IMR-90 (cell line): ENCODE results near the gene PDZD7. TPM values are rescaled to one million over a fixed set of nuclear protein-coding genes. Genes with fewer than 3 reads are reported as not detected.

Source experiments
- ATAC-seq: fragments of 200-7000 bp; cut with Tn5 transposase; 2 replicates; pipeline ENCODE4 v1.9.1; 2020; ENCODE audit warnings: low read depth, mild to moderate bottlenecking, moderate library complexity
- BruUV-seq: library from RNA; stranded (reverse); fragments of 400-500 nt; replicated peaks from 2 replicates; lab custom pipeline; 2021; lab: Mats Ljungman, UMichigan
- CTCF ChIA-PET: fragments of 300-600 bp; formaldehyde crosslinking; extraction: SDS; loops from one replicate; lab custom pipeline; 2021; ENCODE audit warnings: antibody characterized with exemption; lab: Yijun Ruan, JAX
- POLR2A ChIA-PET: fragments of 300-600 bp; sonication (Branson Sonifier 250); formaldehyde crosslinking; loops from one replicate; lab custom pipeline; 2022; ENCODE audit warnings: antibody characterized with exemption; ENCODE audit not compliant: unreplicated experiment; lab: Charles Lee
- DNase-seq: peaks from one replicate; pipeline ENCODE4 v3.0.0; 2013
- H2AFZ ChIP-seq: replicated peaks from 2 replicates; pipeline ENCODE3; 2013; ENCODE audit warnings: low read length, mild to moderate bottlenecking; ENCODE audit not compliant: poor library complexity
- H2AK5ac ChIP-seq: 2 replicates; pipeline ENCODE4 v1.6.1; 2013; ENCODE audit warnings: low read depth, low read length, inconsistent platforms
- H2AK9ac ChIP-seq: replicated peaks from 2 replicates; pipeline ENCODE3; 2013; ENCODE audit warnings: mild to moderate bottlenecking, low read depth, low read length, moderate library complexity; ENCODE audit not compliant: poor library complexity
- H2BK120ac ChIP-seq: 2 replicates; pipeline ENCODE4 v1.6.1; 2013; ENCODE audit warnings: low read depth, low read length, inconsistent platforms
- H2BK15ac ChIP-seq: 3 replicates; pipeline ENCODE4 v1.6.1; 2013; ENCODE audit warnings: low read depth, low read length, inconsistent platforms
- H2BK20ac ChIP-seq: 2 replicates; pipeline ENCODE4 v1.6.1; 2013; ENCODE audit warnings: low read depth, mild to moderate bottlenecking, inconsistent platforms, low read length, moderate library complexity
- H2BK5ac ChIP-seq: 2 replicates; pipeline ENCODE4 v1.6.1; 2013; ENCODE audit warnings: mild to moderate bottlenecking, low read depth, low read length, inconsistent platforms; ENCODE audit not compliant: poor library complexity, severe bottlenecking
- H3K14ac ChIP-seq: replicated peaks from 2 replicates; pipeline ENCODE4 v1.6.1; 2013; ENCODE audit warnings: low read depth, low read length, inconsistent platforms
- H3K18ac ChIP-seq: 2 replicates; pipeline ENCODE4 v1.6.1; 2013; ENCODE audit warnings: low read depth, low read length, control low read depth
- H3K23ac ChIP-seq: 2 replicates; pipeline ENCODE4 v1.6.1; 2013; ENCODE audit warnings: low read depth, low read length, inconsistent platforms
- H3K27ac ChIP-seq: 2 replicates; pipeline ENCODE4 v1.5.1; 2013; ENCODE audit warnings: mild to moderate bottlenecking, control low read depth, low read length; ENCODE audit not compliant: insufficient read depth
- H3K27me3 ChIP-seq: 2 replicates; pipeline ENCODE4 v1.6.1; 2013; ENCODE audit warnings: low read length; ENCODE audit not compliant: control insufficient read depth, insufficient read depth
- H3K36me3 ChIP-seq: 2 replicates; pipeline ENCODE4 v1.6.1; 2013; ENCODE audit warnings: low read length, mixed read lengths; ENCODE audit not compliant: control insufficient read depth, insufficient read depth
- H3K4ac ChIP-seq: 2 replicates; pipeline ENCODE4 v1.6.1; 2013; ENCODE audit warnings: low read depth, low read length, inconsistent platforms
- H3K4me1 ChIP-seq: 2 replicates; pipeline ENCODE4 v1.6.1; 2013; ENCODE audit warnings: low read length, mixed read lengths; ENCODE audit not compliant: control insufficient read depth, insufficient read depth
- H3K4me2 ChIP-seq: 2 replicates; pipeline ENCODE4 v1.6.1; 2013; ENCODE audit warnings: low read depth, mild to moderate bottlenecking, control low read depth, low read length, moderate library complexity
- H3K4me3 ChIP-seq: 2 replicates; pipeline ENCODE4 v1.5.1; 2013; ENCODE audit warnings: low read depth, mild to moderate bottlenecking, control low read depth, low read length, moderate library complexity; ENCODE audit not compliant: insufficient read depth
- H3K56ac ChIP-seq: 2 replicates; pipeline ENCODE4 v1.6.1; 2013; ENCODE audit warnings: low read length, inconsistent platforms; ENCODE audit not compliant: insufficient read depth; ENCODE audit errors: extremely low read depth
- H3K79me1 ChIP-seq, 2 experiments: 2 replicates each; pipeline ENCODE4 v1.6.1; 2013; ENCODE audit warnings: low read length in 2 of 2, inconsistent platforms in 1 of 2, low read depth in 1 of 2
- H3K9ac ChIP-seq: 2 replicates; pipeline ENCODE4 v1.6.1; 2013; ENCODE audit warnings: low read depth, low read length, control low read depth
- H3K9me1 ChIP-seq: 2 replicates; pipeline ENCODE4 v1.6.1; 2013; ENCODE audit warnings: low read length, inconsistent platforms; ENCODE audit not compliant: insufficient read depth
- H3K9me3 ChIP-seq: 2 replicates; pipeline ENCODE4 v1.6.1; 2013; ENCODE audit warnings: low read length; ENCODE audit not compliant: control insufficient read depth, insufficient read depth
- H4K20me1 ChIP-seq: 2 replicates; pipeline ENCODE4 v1.6.1; 2013; ENCODE audit warnings: low read length, inconsistent platforms; ENCODE audit not compliant: insufficient read depth
- H4K5ac ChIP-seq: 2 replicates; pipeline ENCODE4 v1.6.1; 2013; ENCODE audit warnings: mild to moderate bottlenecking, low read depth, low read length, control low read depth
- H4K8ac ChIP-seq, 2 experiments: 2 replicates each; pipeline ENCODE4 v1.6.1; 2013; ENCODE audit warnings: low read depth in 2 of 2, low read length in 2 of 2, control low read depth in 1 of 2, inconsistent platforms in 1 of 2
- H4K91ac ChIP-seq: 2 replicates; pipeline ENCODE4 v1.6.1; 2013; ENCODE audit warnings: low read depth, low read length, inconsistent platforms; ENCODE audit not compliant: insufficient read depth
- FOS ChIP-seq: fragments of 150-350 bp; IDR thresholded peaks from 2 replicates; pipeline ENCODE4 v1.6.1; 2016; ENCODE audit warnings: low read depth, low read length
- MXI1 ChIP-seq: IDR thresholded peaks from 2 replicates; pipeline ENCODE4 v1.6.1; 2012; ENCODE audit warnings: low read depth, mild to moderate bottlenecking, low read length, moderate library complexity, borderline replicate concordance
- WGBS, 2 experiments: methylation state at CpG; one replicate each; pipeline versions ENCODE4 v1.1.5 to v1.1.7; 2013; ENCODE audit warnings: missing lambda C conversion rate in 2 of 2; ENCODE audit not compliant: insufficient read length in 1 of 2; ENCODE audit errors: extremely low coverage in 2 of 2; 5-methylcytosine and 5-hydroxymethylcytosine counted together
- dilution Hi-C: fragments of 300-500 bp; cut with HindIII; formaldehyde crosslinking; loops from one replicate; pipeline ENCODE4 v1.14.3; 2018; ENCODE audit warnings: low sequenced_read_pairs; ENCODE audit not compliant: unreplicated experiment
- in situ Hi-C: fragments of 300-500 bp; cut with MboI; formaldehyde crosslinking; loops from 3 replicates; pipeline ENCODE4 v1.14.3; 2019; ENCODE audit warnings: low sequenced_read_pairs, inconsistent platforms, mixed read lengths
- intact Hi-C: fragments of 100-400 bp; cut with micrococcal nuclease; formaldehyde crosslinking; loops from 2 replicates; pipeline ENCODE4 v1.10.0; 2022
- polyA plus RNA-seq, 3 experiments: library from polyadenylated mRNA; depleted of rRNA; stranded (reverse); fragments of >200 nt; gene quantifications; 2 replicates each; pipeline ENCODE4 v1.2.3, GENCODE V29; 2012; ENCODE audit warnings: low replicate concordance in 1 of 3
- total RNA-seq: library from RNA; depleted of rRNA; stranded (reverse); fragments of >200 nt; gene quantifications from 2 replicates; pipeline ENCODE4 v1.2.3, GENCODE V29; 2012
- TF ChIP-seq, protein P1 (sequence below): conservative IDR thresholded peaks from 2 replicates; pipeline ENCODE4 v1.5.1; 2012; ENCODE audit warnings: mild to moderate bottlenecking, low read depth, low read length, improper control_type of control experiment

Gene PDZD7
- total and polyA plus RNA-seq, 2 of the 4 experiments (the other 2 are of a cell fraction) = 0.90 to 1.5 TPM

- Histone ChIP-seq H3K27me3 (no peaks in the 10 kb centered on the region), H3K18ac (no peak overlapping the region), H2BK15ac (peak overlapping the region; percentile 18; the same call in 2 of the 3 replicates), H3K56ac (no peak overlapping the region), H3K14ac (peak overlapping the region; percentile 25; the same call in 1 of the 2 replicates), H2AK9ac (peak overlapping the region; percentile 94), H2BK5ac (peak overlapping the region; percentile 26), H2AK5ac (peak overlapping the region; percentile 46), H3K9me3 (no peaks in the 10 kb centered on the region), H2BK20ac (peak overlapping the region; percentile 51), H3K4me1 (peaks cover 40% of the 10 kb centered on the region), H2BK120ac (peak overlapping the region; percentile 41), H4K20me1 (peaks cover 19% of the 10 kb centered on the region), H4K5ac (no peak overlapping the region; the same call in 1 of the 2 replicates), H3K27ac (no peak overlapping the region), H3K4me3 (no peak overlapping the region), H3K23ac (no peak overlapping the region), H4K8ac (peak overlapping the region; percentile 62 to 65), H4K91ac (peak overlapping the region; percentile 55), H3K36me3 (peaks cover 5% of the 10 kb centered on the region; the same call in 1 of the 2 replicates), H2AFZ (peak overlapping the region; percentile 89), H3K79me1 (peaks cover 3 to 28% of the 10 kb centered on the region in 2 experiments; a peak in 2 of 4 replicates), H3K9me1 (peaks cover 27% of the 10 kb centered on the region), H3K9ac (no peak overlapping the region), H3K4ac (peak overlapping the region; percentile 56), H3K4me2 (no peak overlapping the region)
- CTCF ChIA-PET = interaction anchor here (1.5 to 2.0 kb wide), 3 partner anchors 10 to 14 kb away, joined by 5 to 13 read pairs (median 10); partner anchors contain the start of gene LZTS2
- WGBS, 2 experiments = no CpG with 5 or more reads among the region's 22 CpGs
- in situ Hi-C loops (no loop called here), dilution Hi-C loops (no loop called here), intact Hi-C loops (loop anchor here (10.0 kb wide), 1 partner anchor 447 kb away; no protein-coding TSS in a partner anchor)
- no TSS peak for BruUV-seq
- TF ChIP-seq FOS (no peak), MXI1 (no peak)
- TF ChIP-seq, protein P1, sequence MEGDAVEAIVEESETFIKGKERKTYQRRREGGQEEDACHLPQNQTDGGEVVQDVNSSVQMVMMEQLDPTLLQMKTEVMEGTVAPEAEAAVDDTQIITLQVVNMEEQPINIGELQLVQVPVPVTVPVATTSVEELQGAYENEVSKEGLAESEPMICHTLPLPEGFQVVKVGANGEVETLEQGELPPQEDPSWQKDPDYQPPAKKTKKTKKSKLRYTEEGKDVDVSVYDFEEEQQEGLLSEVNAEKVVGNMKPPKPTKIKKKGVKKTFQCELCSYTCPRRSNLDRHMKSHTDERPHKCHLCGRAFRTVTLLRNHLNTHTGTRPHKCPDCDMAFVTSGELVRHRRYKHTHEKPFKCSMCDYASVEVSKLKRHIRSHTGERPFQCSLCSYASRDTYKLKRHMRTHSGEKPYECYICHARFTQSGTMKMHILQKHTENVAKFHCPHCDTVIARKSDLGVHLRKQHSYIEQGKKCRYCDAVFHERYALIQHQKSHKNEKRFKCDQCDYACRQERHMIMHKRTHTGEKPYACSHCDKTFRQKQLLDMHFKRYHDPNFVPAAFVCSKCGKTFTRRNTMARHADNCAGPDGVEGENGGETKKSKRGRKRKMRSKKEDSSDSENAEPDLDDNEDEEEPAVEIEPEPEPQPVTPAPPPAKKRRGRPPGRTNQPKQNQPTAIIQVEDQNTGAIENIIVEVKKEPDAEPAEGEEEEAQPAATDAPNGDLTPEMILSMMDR = peak; percentile 44
- POLR2A ChIA-PET = no interaction called here
- DNase-seq (peak; percentile 29), ATAC-seq (no peak)
Observed at GRCh38 chr10:101011517-101012423, 19.2 kb downstream of the PDZD7 start.
